HEK293T (cell line): ENCODE results near the gene CCIN.

Experiments used
- ARNT ChIP-seq: fragments of 450-650 bp; IDR thresholded peaks from 2 replicates; pipeline ENCODE4 v1.6.1; 2017; ENCODE audit warnings: mild to moderate bottlenecking
- BHLHE40 ChIP-seq: fragments of 450-650 bp; IDR thresholded peaks from 2 replicates; pipeline ENCODE4 v1.6.1; 2016; ENCODE audit warnings: mild to moderate bottlenecking, moderate library complexity, borderline replicate concordance
- CTBP1 ChIP-seq: fragments of 450-650 bp; IDR thresholded peaks from 2 replicates; pipeline ENCODE4 v1.6.1; 2016; ENCODE audit warnings: borderline replicate concordance
- ELF4 ChIP-seq: fragments of 450-650 bp; IDR thresholded peaks from 2 replicates; pipeline ENCODE4 v1.6.1; 2017; ENCODE audit warnings: antibody characterized with exemption
- FOXA1 ChIP-seq: fragments of 450-650 bp; IDR thresholded peaks from 2 replicates; pipeline ENCODE4 v1.6.1; 2016; ENCODE audit warnings: mild to moderate bottlenecking
- FOXK2 ChIP-seq: fragments of 450-650 bp; IDR thresholded peaks from 2 replicates; pipeline ENCODE4 v1.6.1; 2016; ENCODE audit warnings: mild to moderate bottlenecking
- FOXM1 ChIP-seq: fragments of 450-650 bp; IDR thresholded peaks from 2 replicates; pipeline ENCODE4 v1.6.1; 2017; ENCODE audit warnings: mild to moderate bottlenecking, borderline replicate concordance
- HDGF ChIP-seq: fragments of 450-650 bp; IDR thresholded peaks from 2 replicates; pipeline ENCODE4 v1.6.1; 2017; ENCODE audit warnings: antibody characterized with exemption, borderline replicate concordance
- NFRKB ChIP-seq: fragments of 450-650 bp; IDR thresholded peaks from 2 replicates; pipeline ENCODE4 v1.6.1; 2016; ENCODE audit warnings: mild to moderate bottlenecking, moderate library complexity
- SP1 ChIP-seq: fragments of 450-650 bp; IDR thresholded peaks from 2 replicates; pipeline ENCODE4 v1.6.1; 2017
- SUZ12 ChIP-seq: fragments of 450-650 bp; IDR thresholded peaks from 2 replicates; pipeline ENCODE4 v1.6.1; 2016; ENCODE audit warnings: mild to moderate bottlenecking
- TARDBP ChIP-seq: fragments of 450-650 bp; IDR thresholded peaks from 2 replicates; pipeline ENCODE4 v1.6.1; 2016

- no peak for TF ChIP-seq HDGF
- no peak for TF ChIP-seq SP1
- TF ChIP-seq FOXA1: no peak
- no peak for TF ChIP-seq NFRKB
- no peak for TF ChIP-seq ELF4
- no peak for TF ChIP-seq TARDBP
- TF ChIP-seq SUZ12: no peak
- no peak for TF ChIP-seq BHLHE40
- no peak for TF ChIP-seq FOXK2
- no peak for TF ChIP-seq CTBP1
- TF ChIP-seq ARNT: no peak
- TF ChIP-seq FOXM1: no peak
Observed at GRCh38 chr9:36161187-36161586, 8.0 kb upstream of the CCIN start.
